Measurements from ENCODE around the gene GALM.
"Not testable (repeated sequence)": the region's sequence is repeated elsewhere in the genome, so short reads cannot be mapped to it uniquely, and the experiment has no call there.

The GALM gene

DNA sequence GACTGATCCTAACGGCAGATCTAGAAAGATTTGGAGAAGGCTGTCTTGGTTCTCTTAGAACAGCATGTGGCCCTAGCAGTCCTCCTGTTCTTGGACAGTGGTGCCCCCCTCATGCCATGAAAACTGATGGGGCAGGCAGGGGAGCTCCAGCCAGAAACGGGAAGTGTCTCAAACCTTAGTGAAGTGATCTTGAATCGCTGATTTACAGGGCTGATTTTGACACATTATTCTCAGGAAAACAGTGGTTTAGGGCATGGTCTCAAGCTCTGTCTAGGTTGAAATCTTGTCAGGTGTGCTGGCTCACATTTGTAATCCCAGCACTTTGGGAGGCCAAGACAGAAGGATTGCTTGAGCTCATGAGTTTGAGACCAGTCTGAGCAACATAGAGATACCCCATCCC is 47.4 kb downstream of the GALM start:
- DNase-seq, result no peak

DNA sequence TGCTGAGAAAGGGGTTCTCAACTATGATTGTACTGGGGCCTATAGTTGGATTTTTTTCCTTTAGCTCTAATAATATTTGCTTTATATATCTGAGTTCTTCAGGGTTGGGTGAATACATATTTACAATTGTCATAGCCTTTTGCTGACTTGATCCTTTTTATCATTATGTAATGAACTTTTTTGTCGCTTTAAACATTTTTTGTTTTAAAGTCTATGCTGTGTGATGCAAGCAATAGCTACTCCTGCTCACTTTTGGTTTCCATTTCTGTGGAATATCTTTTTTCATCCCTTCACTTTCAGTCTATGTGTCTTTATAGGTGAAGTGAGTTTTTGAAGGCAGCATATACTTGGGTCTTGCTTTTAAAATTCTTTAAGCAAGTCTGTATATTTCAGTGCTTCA is 49.0 kb downstream of the GALM start:
- not testable (repeated sequence) for DNase-seq

DNA sequence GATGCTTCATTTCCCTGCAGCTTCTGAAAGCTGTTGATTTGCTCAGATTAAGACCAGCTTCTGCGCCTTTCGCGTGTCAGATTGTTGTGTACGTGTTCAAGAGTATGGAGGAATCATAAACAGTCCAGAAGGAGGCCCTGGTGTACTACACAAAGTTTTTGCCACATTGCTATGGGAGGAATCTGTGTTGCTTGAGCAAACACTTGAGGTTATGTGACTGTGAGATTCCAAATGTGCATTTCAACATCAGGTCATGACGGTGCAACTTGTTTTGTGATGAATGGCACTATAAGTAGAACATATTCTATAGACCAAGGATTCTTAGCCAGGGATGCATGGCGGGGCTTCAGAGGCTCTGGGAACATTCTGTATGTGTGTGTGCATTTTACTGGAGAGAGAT is 50.3 kb downstream of the GALM start:
- DNase-seq, result no peak

DNA sequence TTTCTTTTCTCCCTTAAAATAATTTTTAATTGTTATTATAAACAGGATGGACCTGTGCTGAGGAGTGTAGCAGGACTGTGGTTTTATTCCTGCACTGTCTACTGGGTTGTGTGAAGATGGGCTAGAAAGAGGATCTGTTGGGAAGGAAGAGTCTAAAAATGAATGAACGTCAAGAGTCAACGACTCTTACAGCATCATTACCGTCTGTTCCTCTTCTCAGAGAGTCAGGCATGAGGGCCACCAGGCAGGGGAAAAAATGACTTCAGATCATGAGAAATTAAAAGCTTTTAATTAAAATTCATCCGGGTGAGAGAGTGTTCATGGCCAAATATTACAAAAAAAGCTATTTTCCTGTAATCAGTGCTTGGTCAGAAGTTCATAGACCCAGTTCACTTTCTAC is 52.7 kb downstream of the GALM start:
- DNase-seq, result no peak

DNA sequence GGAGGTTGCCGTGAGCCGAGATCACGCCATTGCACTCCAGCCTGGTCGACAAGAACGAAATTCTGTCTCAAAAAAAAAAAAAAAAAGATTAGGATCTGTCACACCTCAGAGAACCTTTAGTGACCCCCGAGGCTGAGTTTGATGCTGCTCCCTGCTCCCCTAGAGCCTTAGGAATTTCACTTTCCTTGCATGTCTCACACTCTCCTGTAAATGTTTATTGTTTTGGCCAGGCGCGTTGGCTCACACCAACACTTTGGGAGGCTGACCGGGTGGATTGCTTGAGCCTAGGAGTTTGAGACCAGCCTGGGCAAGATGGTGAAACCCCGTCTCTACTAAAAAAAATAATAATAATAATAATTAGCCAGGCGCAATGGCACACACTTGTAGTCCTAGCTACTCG is 53.8 kb downstream of the GALM start:
- DNase-seq, result no peak

DNA sequence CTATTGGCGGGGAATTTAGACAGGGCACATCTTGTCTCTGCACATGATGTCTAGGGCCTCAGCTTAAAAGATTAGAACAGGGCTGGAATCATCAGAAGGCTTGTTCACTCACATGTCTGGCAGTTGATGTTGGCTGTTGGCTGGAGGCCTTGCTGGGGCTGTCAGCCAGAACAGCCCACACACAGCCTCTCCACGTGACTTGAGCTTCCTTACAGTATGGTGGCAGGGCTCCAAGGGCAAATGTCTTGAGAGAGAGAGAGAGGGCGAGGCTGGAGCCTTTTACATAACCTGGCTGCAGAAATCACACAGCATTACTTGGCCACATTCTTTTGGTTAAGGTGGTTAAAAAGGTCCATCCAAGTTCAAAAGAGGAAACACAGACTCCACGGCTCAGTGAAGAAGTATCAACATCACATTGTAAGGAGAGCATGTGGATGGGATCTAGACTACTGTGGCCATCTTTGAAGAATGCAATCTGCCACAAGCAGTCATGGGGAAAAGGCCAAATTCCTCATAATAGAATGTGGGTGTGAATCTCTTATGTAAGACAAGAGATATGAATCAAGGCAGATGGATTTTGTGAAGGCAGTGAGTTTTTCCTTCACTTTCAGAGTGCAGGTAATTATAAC is 54.8 kb downstream of the GALM start:
- no peak for DNase-seq

DNA sequence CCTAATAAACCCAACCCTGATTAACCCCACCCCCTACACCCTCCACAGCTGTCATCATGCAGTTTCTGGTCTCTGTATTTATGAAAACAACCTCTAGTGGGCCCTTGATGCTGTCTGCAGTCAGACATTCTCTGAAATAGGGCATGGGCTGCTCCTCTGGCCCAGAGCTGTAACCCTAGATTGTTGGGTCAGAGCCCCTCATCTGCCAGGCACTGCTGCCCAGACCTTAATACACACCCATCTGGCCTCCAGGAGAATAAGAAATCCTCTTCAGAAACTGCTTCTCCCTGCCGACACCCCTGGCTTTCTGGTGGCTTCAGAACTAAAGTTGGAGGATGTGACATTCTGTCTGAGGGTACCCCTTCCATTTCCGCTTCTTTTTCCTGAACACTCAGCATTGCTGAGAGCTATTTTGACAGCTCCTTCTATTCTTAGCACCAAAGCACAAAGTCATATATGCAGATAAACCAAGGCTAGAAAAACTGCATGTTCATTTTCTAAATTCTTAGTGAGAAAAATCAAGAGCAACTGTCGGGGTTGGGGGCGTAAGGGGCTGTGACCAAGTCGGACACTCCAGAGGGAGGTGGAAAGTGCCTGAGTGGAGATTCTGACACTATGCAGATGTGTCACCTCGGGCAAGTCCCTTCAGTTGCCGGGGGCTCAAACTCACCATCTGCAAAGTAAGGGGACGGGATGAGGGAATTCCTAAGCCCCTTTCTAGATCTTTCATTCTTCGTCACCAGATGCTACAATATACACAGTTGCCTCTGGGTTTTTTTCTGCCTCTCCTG is 56.6 kb downstream of the GALM start:
- no peak for DNase-seq

DNA sequence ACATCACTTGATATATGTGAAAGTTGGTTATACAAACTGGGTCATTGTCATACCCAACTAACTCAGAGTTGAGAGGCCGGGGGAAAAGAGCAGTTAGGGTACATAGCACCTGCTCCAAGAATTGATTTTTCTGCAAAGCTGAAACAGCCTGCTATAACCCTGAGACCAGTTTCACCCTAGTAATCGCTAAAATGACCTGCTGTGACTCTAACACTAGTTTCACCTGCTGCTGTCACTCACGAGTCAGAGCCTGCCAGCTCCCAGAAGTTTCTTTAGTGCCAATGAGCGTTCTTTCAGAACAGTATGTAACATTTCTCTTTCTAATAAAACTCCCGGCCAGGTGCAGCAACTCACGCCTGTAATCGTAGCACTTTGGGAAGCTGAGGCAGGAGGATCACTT is 57.3 kb downstream of the GALM start:
- DNase-seq, result no peak

DNA sequence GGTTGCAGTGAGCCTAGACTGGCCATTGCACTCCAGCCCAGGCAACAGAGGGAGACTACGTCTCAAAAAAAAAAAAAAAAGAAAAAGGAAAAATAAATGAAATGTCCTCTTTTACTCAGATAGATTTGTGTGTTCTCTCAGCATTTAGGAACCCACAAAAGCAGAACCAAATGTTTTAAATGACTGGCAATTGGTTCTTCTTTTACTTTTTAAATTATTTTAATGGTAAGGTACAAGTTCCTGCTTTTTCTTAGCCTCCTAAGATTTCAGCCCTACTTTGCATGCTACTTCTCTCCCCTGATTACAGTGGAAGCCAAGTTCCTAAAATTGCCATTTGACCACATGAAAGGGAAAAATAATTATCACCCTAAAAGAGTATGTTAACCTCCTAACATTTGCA is 61.7 kb downstream of the GALM start:
- DNase-seq, result no peak

DNA sequence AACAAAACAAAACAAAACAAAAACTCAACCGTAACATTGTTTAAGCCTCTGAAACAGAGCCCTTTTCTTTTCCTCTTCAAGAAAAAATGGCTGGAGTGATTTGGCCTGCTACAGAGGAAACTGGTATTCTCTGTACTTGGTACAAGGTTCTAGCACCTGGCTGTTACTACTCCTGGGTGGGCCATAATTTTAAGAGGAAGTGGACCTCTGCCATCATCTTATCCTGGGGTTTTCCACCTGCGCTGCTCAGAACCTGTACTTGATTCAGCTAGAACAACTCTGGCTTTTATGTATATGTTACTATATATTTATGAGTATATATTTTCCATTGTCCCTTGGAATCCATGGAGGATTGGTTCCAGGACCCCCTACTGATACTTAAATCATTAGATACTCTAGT is 62.8 kb downstream of the GALM start:
- DNase-seq, result no peak

DNA sequence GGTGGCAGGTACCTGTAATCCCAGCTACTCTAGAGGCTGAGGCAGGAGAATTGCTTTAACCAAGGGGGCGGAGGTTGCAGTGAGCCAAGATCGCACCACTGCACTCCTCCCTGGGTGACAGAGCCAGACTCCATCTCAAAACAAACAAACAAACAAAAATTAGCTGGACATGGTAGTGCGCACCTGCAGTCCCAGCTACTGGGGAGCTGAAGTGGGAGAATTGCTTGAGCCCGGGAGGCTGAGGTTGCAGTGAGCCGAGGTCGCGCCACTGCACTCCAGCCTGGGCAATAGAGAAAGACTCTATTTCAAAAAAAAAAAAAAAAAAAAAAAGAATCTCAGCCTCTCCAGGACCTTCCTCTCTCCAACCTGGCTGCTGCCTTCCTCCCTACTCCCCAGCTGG is 65.2 kb downstream of the GALM start:
- no peak for DNase-seq

DNA sequence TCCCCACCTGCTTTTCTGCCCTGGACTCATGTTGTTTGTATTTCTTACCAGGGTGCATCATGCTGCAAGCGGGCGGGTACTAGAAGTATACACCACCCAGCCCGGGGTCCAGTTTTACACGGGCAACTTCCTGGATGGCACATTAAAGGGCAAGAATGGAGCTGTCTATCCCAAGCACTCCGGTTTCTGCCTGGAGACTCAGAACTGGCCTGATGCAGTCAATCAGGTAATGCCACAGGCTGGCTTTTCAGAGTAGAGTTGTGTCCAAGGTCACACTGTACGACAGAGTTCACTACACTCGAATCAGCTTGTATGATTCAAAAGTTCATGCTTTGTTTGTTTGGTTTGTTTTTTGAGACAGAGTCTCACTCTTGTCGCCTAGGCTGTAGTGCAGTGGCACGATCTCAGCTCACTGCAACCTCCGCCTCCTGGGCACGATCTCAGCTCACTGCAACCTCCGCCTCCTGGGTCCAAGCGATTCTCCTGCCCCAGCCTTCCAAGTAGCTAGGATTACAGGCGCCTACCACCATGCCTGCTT is 65.8 kb downstream of the GALM start:
- no peak for DNase-seq

DNA sequence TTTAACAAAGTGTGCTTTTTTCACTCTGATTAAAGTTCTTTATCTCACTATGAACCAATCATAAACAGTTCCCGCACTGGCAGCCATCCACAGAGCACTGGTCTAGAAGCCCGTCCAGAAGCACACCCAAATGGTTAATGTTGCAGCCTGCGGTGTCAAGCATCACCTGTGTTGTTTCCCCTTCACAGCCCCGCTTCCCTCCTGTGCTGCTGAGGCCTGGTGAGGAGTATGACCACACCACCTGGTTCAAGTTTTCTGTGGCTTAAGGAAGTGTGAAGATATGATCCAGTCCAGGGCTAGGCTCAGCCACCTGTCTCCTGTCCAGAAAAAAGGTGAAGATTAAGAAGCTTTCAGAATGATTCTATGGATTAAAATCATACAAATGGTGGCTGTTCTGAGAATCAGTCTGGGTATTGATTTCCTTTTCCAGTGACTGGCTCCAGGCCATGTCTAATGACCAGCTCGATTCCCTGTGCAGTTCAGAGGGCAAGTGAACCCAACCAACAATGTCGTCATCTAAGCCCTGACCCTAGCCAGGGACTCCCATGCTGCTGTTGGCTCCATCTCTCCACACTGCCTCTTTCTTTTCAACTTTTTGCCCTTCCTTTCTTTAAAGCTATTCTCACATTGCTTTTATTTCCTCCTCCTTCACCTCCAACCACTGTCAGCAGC is 67.5 kb downstream of the GALM start:
- no peak for DNase-seq

DNA sequence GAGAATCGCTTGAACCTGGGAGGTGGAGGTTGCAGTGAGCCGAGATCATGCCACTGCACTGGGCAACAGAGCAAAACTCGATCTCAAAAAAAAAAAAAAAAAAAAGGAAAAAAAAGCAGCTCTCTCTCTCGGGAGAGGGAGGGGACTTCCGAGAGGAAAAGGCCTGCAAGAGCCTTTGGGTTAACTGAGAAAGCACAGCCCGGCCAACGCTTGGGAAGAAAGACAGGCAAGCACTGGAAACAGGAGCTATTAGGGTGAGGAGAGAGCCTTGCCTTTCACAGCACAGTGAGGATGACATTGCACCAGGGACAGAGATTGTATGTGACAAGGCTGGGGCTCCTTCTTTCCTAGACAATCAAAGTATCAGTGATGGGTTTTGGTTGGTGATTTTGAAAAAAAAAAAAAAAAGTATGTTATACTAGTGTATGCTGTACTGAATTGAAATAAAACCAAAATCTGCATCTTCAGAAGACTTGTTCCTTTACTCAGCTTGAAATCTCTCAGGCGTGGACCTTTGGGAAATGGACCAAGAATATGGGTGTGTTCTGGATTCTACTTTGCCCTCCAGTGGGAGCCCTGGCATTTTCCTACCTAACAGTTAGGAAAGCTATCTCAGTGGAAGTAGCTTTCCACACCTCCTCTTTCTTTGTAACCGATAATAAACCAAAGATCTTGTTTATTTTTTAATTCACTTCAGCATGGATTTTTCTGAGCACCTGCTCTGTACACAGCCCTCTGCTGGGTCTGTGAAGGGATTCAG is 68.6 kb downstream of the GALM start:
- DNase-seq, result no peak

DNA sequence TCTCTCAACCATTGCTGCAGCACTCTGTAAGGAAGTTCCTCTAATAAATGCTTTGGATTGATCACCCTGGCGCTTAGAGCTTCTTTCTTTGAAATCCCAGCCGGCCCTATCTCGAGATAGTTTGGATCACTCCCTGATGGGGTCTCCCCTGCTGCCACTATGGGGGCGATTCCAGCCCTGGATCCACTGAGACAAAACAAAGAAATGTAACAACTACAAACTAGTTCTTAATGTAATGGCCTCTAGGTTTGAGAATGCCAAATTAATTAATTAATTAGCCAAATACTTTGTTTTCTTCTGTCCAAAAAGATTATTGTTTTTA is 70.0 kb downstream of the GALM start:
- no peak for DNase-seq

DNA sequence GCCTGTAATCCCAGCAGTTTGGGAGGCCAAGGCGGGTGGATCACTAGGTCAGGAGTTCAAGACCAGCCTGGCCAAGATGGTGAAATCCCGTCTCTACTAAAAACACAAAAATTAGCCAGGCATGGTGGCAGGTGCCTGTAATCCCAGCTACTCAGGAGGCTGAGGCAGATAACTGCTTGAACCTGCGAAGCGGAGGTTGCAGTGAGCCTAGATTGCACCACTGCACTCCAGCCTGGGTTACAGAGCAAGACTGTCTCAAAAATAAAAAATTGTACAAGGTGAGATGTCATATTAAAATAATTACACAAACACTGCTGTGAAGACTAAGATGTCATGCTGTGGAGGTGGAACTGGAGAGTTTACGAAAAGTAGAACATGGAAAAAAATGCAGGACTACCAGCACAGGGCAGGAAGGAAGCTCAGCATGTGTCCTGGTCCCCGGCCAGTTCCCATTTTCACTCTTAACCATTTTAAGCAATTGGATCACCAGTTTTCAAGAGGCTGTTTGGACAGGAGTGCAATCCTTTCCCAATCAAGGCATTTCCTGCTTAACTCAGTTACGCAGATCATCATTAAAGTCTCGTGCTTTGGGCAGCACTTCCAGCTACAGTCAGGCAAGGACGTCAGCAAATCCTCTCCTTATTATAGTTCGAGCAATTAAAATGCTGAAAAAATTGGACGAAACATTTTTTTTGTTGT is 71.2 kb downstream of the GALM start:
- DNase-seq, result not testable (repeated sequence)

DNA sequence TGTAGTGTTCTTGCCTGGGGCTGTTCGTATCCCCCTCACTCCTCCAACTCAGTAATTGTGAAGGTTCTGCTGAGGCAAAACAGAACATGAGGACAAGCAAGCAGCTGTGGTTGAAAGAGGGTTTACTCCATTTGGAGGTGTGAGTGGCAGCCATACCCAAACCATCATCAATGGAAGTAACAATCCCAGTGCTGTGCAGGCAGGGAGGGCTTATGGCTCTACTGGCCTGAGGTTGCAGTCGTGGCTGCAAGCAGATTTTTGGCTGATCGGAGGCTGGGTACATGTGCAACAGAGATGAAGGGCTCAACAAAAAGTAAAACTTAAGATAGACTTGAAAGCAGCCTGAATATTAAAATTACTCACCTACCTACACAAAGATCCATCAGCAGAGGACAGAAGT is 72.0 kb downstream of the GALM start:
- no peak for DNase-seq

DNA sequence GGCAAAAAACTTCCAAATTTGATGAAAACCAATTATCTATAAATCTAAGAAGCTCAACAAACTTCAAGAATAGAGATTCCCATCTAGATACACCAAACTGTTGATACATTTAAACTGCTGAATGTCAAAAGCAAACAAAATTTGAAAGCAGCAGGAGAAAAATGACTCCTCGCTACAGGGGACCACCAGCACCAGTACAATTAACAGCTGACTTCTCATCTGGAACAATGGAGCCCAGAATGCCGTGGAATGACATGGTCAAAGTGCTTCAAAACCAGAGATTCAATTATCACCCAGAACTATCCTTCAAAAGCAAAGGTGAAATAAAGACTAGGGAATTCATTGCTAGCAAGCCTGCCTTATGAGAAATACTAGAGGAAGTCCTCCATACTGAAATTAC is 73.6 kb downstream of the GALM start:
- DNase-seq, result no peak

DNA sequence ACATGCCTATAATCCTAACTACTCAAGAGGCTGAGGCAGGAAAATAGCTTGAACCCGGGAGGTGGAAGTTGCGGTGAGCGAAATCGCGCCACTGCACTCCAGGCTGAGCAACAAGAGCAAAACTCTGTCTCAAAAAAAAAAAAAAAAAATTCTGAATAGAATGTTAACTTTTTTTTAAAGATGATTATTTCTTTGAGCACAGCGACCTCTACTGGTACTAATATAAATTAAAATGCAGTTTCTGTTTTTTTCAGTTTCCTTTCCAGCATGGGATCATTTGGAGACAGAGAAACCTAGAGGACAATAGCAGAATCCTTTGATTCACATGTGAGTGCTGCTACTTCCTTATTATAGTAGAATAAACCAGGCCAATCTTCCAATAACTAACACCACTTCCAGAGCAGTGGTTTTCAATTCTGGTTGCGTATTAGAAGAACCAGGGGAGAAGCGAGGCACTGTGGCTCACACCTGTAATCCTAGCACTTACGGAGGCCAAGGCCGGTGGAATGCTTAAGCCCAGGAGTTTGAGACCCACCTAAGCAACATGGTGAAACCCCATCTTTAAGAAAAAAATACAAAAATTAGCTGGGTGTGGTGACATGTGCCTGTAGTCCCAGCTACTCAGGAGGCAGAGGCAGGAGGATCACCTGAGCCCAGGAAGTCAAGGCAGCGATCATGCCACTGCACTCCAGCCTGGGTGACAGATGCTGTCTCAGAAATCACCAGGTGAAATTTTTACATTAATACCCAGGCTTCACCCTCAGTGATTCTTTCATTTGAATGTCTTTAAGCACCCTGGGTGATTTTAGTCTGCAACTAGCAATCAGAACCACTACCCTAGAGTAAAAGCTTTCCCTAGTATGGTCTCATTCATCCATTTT is 75.2 kb downstream of the GALM start:
- DNase-seq, result peak; percentile 18 to 76

DNA sequence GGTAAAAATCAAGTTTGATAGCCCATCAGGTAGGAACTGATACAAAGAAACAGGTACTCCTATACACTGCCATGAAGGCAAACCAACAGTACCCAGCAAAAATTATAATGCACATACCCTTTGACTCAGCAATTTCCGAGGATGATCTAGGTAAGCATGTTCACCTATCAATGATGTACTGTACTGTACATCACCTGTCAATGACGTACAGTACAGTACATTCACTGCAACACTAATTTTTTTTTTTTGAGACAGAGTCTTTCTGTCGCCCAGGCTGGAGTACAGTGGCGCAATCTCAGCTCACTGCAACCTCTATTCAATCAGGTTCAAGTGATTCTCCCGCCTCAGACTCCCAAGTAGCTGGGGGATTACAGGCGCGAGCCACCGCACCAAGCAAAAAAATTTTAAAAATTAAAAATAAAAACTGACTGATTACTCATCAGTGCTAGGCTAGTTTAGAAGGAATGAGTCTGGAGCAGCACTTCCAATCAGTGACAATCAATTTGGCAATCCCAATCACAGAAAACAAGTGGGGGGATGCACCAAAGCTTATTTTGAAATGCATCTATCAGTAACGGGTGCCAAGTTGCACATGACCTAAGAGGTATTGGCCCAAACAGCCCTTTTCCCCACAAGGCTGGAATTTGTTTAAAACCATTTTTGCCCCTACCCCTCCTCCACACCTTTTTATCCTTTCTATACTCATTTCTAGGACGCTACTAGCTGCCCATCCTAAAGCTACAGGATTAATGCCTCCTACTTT is 77.1 kb downstream of the GALM start:
- DNase-seq, result no peak

Measured in SW 1271 (cell line).